ENCODE data around the gene LRBA.

DNA sequence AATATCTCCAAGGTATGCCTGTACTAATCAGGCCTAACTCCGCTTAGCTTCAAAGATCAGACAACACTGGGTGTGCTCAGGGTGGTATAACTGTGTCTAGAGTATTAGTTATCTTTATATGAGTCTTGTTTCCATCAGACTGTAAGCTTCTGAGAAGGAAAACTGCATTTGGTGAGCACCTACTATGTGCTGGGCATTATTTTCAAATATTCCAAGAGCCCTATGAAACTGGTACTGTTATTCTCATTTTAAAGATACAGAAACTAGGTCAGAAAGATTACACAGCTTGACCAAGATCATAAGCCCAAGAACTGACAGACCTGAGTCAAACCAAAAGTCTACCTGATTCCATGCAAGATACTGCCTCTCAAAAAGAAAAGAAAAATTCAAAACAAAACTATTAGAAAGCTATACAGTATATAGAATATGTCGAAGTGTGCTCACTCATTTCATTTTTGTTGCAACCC, 44.4 kb downstream of the LRBA start:
- TF ChIP-seq, protein P1, sequence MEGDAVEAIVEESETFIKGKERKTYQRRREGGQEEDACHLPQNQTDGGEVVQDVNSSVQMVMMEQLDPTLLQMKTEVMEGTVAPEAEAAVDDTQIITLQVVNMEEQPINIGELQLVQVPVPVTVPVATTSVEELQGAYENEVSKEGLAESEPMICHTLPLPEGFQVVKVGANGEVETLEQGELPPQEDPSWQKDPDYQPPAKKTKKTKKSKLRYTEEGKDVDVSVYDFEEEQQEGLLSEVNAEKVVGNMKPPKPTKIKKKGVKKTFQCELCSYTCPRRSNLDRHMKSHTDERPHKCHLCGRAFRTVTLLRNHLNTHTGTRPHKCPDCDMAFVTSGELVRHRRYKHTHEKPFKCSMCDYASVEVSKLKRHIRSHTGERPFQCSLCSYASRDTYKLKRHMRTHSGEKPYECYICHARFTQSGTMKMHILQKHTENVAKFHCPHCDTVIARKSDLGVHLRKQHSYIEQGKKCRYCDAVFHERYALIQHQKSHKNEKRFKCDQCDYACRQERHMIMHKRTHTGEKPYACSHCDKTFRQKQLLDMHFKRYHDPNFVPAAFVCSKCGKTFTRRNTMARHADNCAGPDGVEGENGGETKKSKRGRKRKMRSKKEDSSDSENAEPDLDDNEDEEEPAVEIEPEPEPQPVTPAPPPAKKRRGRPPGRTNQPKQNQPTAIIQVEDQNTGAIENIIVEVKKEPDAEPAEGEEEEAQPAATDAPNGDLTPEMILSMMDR (IDR thresholded peaks at IDR 0.05): no peak
- TF ChIP-seq POLR2A (IDR thresholded peaks at IDR 0.05) (no peak), EP300 (IDR thresholded peaks at IDR 0.05) (no peak)

Measured in ovary (tissue), 3 donors.